NCI-H146 (cell line): ENCODE data around the gene TSPAN33.
A peak's percentile ranks its signal among the peaks of the same experiment; 100 is the strongest.
"Not testable (repeated sequence)": the region's sequence is repeated elsewhere in the genome, so short reads cannot be mapped to it uniquely, and the experiment has no call there.

ENCODE experiments used
- DNase-seq: peaks from one replicate; lab custom pipeline; 2025; lab: John Stamatoyannopoulos, UW

TSPAN33 gene

DNA sequence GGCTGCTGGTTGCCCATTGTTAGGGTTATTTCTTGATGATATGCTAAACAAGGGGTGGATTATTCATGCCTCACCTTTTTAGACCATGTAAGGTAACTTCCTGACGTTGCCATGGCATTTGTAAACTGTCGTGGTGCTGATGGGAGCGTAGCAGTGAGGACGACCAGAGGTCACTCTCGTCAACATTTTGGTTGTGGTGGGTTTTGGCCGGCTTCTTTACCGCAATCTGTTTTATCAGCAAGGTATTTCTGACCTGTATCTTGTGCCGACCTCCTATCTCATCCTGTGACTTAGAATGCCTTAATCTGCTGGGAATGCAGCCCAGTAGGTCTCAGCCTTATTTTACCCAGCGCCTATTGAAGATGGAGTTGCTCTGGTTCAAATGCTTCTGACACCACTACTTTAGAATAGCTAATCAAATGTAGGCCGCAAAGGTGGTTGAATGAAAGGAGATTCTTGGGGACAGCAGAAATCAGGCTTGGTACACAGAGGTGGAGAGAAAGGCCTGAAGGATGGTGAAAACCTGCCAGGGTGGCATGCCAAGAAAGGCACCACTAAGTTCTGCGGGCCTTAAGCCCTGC lies 26.0 kb downstream of the TSPAN33 start:
- DNase-seq = no peak

DNA sequence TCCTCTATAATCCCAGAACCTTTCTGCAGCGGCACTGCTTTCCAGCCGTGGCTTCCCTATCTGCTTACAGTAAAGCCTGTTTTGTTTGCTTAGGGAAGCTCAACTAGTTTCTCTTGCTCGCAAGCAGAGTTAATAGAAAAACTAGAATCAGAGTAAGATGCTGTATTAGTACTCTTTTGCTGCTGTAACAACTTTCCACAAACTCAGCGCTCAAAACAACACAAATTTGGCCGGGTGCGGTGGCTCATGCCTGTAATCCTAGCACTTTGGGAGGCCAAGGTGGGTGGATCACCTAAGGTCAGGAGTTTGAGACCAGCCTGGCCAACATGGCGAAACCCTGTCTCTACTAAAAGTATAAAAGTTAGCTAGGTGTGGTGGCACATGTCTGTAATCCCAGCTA lies 29.4 kb downstream of the TSPAN33 start:
- not testable (repeated sequence) for DNase-seq

DNA sequence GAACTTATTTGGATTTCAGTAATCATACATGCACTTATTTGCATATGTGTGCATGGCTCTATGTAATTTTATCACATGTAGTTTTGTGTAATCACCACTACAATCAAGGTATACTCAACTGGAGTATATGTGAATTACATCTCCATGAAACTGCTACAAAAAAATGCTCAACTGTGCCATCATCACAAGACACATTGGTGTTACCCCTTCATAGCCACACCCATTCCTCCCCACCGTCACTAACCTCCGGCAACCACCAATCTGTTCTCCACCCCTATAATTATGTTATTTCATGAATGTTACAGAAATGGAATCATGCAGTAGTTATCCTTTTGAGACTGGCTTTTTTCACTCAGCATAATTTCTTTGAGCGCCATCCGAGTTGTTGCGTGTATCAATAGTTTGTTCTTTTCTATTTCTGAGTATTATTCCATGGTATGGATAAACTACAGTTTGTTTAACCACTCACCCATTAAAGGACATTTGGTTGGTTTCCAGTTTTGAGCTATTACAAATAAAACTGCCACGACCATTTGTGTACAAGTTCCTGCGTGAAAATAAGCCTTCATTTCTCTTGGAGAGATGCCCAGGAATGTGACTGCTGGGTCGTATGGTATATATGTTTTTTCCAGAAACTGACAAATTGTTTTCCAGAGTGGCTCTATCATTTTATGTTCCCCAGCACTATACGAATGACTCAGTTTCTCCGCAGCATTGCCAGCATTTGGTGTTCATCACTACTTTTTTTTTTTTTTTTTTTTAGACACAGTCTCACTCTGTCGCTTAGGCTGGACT lies 32.6 kb downstream of the TSPAN33 start:
- no peak for DNase-seq

DNA sequence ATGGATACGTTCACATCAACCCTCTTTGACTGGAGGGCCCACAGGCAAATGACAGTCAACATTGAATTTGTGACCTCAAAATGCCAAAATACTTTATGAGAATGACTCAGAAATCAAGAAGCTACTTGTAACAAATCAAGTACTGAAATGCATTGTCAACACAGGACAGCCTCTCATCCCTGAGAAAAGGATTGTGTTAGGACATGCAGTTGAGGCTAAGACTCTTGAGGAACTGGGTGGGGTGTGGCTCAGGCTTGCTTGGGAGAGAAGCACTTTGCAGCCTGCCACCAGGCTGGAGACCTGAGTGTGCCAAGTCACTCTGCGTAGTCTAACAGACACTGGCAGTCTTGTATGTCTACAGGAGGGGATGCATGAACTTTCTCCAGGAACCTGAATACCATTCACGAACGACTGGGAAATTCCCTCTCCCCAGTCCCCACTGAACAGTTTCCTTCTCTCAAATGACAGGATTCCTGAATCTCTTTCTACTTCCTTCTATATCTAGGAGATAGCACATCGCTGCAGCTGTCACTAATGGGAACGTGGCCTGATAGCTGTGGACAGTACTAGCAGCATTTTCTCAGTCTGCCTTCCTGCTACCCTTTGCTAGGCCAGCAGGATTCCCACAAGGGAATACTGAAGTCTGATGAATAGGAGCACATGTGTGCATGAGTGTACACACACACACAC lies 40.6 kb downstream of the TSPAN33 start:
- no peak for DNase-seq

DNA sequence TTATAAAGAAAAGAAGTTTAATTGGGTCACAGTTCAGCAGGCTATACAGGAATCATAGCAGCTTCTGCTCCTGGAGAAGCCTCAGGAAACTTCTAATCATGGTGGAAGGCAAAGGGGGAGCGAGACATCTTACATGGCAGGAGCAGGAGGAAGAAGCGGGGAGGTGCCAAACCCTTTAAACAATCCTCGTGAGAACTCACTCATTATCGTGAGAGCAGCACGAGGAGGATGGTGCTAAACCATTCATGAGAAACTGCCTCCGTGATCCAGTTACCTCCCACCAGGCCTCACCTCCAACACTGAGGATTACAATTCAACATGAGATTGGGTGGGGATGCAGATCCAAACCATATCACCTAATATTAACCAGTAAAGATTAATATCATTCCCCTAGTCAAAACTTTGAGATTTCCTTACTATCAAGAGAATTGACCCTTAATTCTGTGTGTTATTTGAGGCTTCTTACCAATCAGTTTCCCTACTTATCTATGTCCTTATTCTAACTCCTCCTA lies 42.3 kb downstream of the TSPAN33 start:
- DNase-seq = no peak

DNA sequence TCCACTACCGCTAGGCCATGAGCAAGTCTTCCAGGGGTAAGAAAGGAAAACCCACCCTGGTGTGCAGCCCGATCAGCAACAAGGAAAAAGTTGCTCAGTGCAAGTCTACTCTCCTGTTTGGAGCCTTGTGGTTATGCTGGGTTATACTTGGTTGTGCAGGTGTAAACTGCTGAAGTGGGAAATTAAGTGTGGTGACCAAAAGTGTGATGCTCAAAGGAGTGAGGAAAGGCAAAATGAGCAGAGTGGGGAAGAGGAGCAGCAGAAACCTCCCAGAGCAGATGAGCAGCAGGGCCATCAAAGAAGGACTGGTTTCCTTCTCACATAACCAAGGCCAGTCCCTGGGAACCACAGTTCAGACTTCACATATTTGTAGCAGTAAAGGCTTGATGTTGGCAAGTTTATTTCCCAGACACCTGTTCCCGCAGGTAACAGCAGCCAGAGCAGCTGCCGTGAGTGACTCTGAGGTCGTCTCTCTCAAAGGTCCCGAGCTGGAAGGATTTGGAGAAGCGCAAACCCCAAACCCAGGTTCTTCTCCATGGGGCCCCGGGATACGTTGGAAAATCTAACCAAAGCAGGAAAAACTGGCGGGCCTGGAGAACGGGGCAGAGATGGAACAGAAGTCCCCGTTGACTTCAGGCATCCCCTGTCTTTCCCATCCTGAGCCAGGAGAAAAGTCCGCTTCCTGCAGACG lies 43.3 kb downstream of the TSPAN33 start:
- DNase-seq = no peak

DNA sequence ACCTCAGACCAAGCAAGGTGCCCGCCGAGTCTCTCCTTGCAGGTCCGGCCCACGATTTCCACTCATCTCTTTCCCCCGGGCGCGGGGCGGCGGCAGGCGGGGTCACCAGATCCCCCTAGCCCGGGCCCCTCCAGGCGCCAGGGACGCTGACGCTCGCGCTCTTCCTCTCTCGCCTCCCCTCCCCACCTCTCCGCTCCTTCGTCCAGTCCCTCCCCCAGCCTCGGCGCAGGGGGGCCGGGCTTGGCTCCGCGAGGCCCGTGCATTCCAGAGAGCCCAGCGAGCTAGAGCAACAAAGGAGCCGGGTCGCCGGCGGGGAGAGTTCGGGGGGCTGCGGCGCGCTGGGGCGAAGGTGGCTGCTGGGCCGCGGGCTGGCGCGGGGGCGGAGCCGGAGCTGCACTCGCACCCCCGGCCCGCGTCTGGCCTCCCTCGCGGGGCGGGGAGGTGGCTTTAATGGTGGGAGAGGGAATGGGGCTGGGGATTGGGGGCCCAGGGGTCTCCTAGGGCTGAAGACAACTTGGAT lies 43.9 kb downstream of the TSPAN33 start, which contains the start of gene SMO:
Gene SMO (plus strand): TSS at position 262 of the 520 bp plus-strand sequence. CDS start 519 bp downstream, outside the sequence.
- DNase-seq = peak; percentile 47

DNA sequence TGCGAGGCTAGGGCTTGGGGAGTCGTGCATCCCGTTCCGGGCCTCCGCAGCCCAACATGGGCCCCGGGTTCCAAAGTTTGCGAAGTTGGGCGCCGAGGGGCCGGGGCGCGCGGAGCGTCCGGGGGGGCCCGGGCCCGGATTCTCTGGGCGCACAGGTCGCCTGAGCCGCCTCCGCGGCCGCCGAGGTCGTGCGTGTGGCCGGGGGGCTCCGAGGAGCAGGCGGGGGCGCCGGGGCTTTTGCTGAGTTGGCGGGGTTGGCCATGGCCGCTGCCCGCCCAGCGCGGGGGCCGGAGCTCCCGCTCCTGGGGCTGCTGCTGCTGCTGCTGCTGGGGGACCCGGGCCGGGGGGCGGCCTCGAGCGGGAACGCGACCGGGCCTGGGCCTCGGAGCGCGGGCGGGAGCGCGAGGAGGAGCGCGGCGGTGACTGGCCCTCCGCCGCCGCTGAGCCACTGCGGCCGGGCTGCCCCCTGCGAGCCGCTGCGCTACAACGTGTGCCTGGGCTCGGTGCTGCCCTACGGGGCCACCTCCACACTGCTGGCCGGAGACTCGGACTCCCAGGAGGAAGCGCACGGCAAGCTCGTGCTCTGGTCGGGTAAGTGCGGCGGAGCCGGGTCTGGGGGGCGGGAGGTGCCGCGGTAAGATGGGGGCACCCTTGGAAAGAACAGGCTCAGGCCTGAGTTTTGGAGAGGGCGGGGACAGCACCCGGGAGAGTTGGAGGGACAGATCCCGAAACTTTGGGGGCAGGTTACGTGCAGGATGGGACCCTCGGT lies 44.6 kb downstream of the TSPAN33 start:
- peak; percentile 31 for DNase-seq

DNA sequence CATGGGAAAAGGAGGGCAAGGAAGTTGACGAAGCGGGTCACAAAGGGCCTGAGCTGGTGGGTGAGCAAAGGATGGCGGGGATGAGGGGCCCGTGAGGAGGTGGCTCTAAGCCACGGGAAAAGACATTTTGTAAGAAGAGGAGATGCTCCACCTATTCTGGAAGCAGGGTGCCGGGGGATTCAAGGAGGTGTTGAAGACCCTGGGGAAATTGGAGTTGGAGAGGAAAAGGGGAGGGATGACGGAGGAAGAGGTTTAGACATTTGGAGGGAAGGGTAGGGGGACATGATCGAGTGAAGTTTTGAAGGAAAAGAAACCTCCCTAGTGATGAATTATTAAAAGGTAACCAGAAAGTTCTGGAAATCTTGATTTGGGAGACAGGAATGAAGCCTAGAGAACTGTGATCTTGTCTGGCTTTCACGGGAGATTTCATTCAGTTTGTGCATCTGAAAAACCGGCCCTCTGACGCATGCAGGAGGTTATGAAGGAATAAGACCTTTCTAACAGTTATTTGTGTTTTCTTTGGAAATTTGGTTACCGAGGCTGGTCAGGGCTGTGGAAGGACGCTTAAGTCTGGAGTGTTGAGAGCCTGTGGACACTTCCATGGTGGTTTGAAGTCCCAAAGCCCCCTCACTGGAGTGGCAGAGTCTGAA lies 45.3 kb downstream of the TSPAN33 start:
- no peak for DNase-seq

DNA sequence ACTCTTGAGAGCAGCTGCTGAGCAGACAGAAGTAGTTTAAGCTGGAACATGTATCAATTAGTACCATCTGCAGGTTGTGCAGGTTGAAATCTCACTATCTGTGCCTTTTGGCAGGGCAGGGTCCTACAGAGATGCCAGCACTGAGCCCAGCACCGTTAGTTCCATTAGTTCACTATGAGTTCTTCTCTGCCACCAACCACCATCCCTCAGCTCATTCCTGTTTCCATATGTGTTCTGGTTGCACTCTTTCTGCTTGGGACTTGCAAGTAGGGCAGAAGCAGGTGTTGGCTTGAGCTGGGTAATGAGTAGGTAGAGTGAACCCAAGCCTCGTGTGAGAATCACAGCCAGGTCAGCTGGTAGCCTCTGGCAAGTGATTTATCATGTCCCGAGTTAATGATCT lies 46.8 kb downstream of the TSPAN33 start:
- DNase-seq = no peak

DNA sequence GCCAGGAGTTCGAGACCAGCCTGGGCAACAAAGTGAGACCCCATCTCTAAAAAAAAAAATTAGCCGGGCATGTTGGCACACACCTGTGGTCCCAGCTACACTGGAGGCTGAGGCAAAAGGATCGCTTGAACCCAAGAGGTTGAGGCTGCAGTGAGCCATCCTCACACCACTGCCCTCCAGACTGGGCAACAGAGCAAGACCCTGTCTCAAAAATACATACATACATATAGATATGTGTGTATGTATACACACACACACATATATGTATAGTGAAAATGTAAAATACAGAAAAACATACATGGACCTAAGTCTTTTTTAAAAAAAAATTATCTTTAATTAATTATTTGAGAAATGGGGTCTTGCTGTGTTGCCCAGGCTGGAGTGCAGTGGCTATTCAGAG lies 49.4 kb downstream of the TSPAN33 start:
- no peak for DNase-seq

DNA sequence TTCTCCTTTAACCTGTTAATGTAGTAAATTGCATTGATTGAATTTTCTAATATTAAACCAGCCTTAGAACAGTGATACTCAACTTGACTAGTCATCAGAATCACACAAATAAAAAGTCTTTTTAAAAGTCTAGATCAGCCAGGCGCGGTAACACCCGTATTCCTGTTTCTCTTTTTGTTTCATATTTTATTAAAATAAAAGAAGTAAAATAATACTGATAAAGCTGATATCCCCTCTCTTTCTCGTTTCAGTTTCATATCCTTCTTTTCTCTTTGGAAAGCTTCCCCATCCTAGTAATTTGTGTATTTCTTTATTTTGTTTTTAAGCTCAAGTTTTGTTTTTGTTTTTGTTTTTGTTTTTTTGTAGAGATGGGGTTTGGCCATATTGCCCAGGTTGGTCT lies 53.3 kb downstream of the TSPAN33 start:
- no peak for DNase-seq

DNA sequence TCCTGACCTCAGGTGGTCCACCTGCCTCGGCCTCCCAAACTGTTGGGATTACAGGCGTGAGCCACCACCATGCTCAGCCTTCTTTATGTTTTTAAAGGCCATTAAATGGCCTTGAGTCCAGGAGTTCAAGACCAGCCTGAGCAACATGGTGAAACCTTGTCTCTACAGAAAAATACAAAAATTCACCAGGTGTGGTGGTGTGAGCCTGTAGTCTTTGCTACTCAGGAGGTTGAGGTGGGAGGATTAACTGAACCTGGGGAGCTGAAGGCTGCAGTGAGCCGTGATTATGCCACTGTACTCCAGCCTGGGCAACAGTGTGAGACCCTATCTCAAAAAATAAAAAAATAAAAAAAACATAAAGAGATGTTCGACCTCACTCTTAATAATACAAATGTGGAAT lies 54.9 kb downstream of the TSPAN33 start:
- DNase-seq = no peak

DNA sequence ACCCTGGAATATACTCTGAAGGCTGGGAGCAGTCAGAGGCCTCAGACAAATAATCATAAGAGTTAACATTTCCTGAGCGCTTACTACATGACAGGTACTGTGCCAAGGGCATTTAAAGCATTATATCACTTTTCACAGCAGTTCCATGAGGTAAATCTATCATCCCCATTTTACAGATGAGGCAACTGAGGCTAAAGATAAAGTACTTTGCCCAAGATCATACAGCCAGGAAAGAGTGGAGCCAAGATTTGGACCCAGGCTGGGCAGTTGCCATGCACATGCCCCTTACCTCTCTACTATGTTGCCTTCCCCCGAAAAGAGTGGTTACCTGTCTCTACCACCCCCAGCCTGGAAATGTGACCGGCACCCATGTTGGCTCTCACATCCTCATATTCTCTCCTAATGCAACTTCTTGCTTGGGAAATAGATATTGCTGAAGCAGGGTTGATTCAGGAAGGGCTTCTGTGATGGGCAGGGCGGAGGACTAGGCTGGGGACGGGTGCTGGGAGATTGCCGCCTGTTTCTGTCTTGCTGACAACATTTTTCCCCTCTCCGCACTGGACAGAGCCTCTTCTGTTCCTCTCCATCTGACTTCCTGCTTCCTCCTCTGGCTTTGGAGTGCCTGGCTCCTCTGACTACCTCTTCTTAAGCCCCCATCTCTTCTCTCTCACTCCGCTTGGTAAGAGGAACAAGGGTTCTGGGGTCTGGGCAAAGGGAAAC lies 57.7 kb downstream of the TSPAN33 start:
- DNase-seq = no peak

DNA sequence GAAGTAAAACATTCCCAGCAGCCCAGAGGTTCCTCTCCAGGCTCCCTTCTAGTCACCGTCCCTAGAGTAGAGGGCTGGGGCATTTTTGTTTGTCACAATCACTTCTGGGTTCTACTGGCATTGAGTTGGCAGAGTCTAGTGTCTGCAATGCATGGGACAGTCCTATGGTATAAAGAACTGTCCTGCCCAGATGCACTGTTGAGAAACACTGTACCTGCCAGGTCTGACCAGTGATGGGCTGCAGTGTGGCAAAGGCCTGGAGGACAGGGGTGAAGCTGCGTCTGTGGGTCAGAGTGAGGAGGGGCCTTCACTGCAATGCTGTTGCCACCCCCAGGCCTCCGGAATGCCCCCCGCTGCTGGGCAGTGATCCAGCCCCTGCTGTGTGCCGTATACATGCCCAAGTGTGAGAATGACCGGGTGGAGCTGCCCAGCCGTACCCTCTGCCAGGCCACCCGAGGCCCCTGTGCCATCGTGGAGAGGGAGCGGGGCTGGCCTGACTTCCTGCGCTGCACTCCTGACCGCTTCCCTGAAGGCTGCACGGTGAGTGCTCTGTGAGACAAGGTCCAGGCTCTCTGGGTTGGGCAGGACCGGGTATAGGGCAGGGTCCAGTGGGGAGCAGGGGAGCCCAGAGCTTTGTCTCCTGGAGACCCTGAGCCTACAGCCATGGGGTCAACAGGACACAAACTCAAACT lies 58.7 kb downstream of the TSPAN33 start:
- DNase-seq = no peak

DNA sequence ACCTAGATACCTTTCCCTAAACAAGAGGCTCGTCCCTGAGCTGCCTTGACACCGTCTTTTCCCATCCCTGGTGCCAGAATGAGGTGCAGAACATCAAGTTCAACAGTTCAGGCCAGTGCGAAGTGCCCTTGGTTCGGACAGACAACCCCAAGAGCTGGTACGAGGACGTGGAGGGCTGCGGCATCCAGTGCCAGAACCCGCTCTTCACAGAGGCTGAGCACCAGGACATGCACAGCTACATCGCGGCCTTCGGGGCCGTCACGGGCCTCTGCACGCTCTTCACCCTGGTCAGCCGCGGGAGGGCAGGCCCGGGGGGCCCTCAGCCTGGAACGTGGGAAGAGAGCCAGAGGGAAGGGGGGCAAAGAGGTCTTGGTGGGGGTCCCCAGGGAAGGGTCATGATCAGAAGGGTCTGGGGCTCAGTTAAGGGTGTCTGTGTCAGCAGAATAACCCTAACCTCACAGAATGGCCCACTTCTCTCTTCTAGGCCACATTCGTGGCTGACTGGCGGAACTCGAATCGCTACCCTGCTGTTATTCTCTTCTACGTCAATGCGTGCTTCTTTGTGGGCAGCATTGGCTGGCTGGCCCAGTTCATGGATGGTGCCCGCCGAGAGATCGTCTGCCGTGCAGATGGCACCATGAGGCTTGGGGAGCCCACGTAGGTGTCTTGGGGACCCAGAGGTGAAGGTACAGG lies 60.8 kb downstream of the TSPAN33 start:
- no peak for DNase-seq

DNA sequence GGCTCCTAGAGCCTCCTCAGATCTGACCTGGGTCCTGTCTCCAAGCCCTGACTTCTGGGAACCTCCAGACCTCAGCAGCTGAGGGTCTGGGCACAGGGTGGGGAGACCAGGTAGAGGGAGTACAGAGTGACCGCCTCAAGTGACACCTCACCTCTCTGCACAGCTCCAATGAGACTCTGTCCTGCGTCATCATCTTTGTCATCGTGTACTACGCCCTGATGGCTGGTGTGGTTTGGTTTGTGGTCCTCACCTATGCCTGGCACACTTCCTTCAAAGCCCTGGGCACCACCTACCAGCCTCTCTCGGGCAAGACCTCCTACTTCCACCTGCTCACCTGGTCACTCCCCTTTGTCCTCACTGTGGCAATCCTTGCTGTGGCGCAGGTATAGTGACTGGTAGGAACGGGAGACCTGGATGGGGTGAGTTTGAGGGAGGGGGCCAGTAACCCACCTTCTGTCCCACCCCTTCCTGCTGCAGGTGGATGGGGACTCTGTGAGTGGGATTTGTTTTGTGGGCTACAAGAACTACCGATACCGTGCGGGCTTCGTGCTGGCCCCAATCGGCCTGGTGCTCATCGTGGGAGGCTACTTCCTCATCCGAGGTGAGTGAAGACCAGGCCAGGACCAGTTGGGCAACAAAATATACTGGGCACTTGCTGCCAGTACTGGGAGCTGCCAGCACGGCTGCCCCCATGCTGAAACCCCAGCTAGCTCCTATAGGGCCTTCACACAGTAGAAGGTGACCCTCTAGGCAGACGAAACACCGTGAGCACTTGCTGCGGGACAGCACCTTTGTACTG lies 61.7 kb downstream of the TSPAN33 start:
- no peak for DNase-seq

DNA sequence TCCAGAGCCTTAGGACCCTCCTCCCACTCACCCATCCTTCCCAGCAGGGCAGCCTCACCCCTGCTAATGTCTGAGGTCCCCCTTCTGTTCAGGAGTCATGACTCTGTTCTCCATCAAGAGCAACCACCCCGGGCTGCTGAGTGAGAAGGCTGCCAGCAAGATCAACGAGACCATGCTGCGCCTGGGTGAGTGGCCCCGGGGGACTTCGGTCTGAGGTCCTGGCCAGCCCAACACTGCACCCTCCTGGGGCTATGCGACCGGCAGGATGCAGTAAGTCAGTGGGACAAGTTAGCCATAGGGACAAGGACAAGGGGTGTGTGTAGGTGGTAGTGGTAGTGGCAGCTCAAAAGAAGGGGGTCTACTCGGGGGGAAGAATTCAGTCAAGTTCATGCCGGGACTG lies 64.2 kb downstream of the TSPAN33 start:
- DNase-seq = no peak
